Measurements from ENCODE around the gene KCNT1. TPM values are rescaled to one million over a fixed set of nuclear protein-coding genes. Genes with fewer than 3 reads are reported as not detected.

Gene KCNT1
- total RNA-seq, 1 donor from 2014 or later = not detected

- DNase-seq (ENCODE audit: extremely low read depth, low read depth, low spot score) = no peak
Measured at GRCh38 chr9:135815830-135816650, 114.1 kb downstream of the KCNT1 start.

GRCh38 chr9:135816651-135816970 lies 114.6 kb downstream of the KCNT1 start:
- DNase-seq (ENCODE audit: extremely low read depth, low read depth, low spot score) = no peak

- no peak for DNase-seq (ENCODE audit: extremely low read depth, low read depth, low spot score)
Measured at GRCh38 chr9:135817951-135818717, 116.1 kb downstream of the KCNT1 start.

GRCh38 chr9:135818718-135819475 lies 116.9 kb downstream of the KCNT1 start:
- no peak for DNase-seq (ENCODE audit: extremely low read depth, low read depth, low spot score)

GRCh38 chr9:135819905-135820304 lies 117.9 kb downstream of the KCNT1 start:
- no peak for DNase-seq (ENCODE audit: extremely low read depth, low read depth, low spot score)

GRCh38 chr9:135820661-135821060 lies 118.7 kb downstream of the KCNT1 start:
- no peak for DNase-seq (ENCODE audit: extremely low read depth, low read depth, low spot score)

GRCh38 chr9:135821116-135821515 lies 119.1 kb downstream of the KCNT1 start:
- no peak for DNase-seq (ENCODE audit: extremely low read depth, low read depth, low spot score)

- no peak for DNase-seq (ENCODE audit: extremely low read depth, low read depth, low spot score)
Measured at GRCh38 chr9:135821733-135822373, 119.9 kb downstream of the KCNT1 start.

GRCh38 chr9:135822374-135822755 lies 120.4 kb downstream of the KCNT1 start:
- no peak for DNase-seq (ENCODE audit: extremely low read depth, low read depth, low spot score)

- no peak for DNase-seq (ENCODE audit: extremely low read depth, low read depth, low spot score)
Measured at GRCh38 chr9:135823036-135823435, 121.1 kb downstream of the KCNT1 start.

- DNase-seq (ENCODE audit: extremely low read depth, low read depth, low spot score) = no peak
Measured at GRCh38 chr9:135825435-135826187, 123.6 kb downstream of the KCNT1 start.

GRCh38 chr9:135826188-135826545 lies 124.2 kb downstream of the KCNT1 start:
- DNase-seq (ENCODE audit: extremely low read depth, low read depth, low spot score) = no peak

GRCh38 chr9:135827301-135827700 lies 125.3 kb downstream of the KCNT1 start:
- no peak for DNase-seq (ENCODE audit: extremely low read depth, low read depth, low spot score)

- DNase-seq (ENCODE audit: extremely low read depth, low read depth, low spot score) = no peak
Measured at GRCh38 chr9:135827866-135828580, 126.0 kb downstream of the KCNT1 start.

GRCh38 chr9:135828656-135829055 lies 126.7 kb downstream of the KCNT1 start:
- DNase-seq (ENCODE audit: extremely low read depth, low read depth, low spot score) = no peak

- no peak for DNase-seq (ENCODE audit: extremely low read depth, low read depth, low spot score)
Measured at GRCh38 chr9:135830496-135830895, 128.5 kb downstream of the KCNT1 start.

GRCh38 chr9:135833864-135834263 lies 131.9 kb downstream of the KCNT1 start:
- no peak for DNase-seq (ENCODE audit: extremely low read depth, low read depth, low spot score)

GRCh38 chr9:135835131-135835530 lies 133.1 kb downstream of the KCNT1 start:
- DNase-seq (ENCODE audit: extremely low read depth, low read depth, low spot score) = no peak

GRCh38 chr9:135839516-135839915 lies 137.5 kb downstream of the KCNT1 start:
- no peak for DNase-seq (ENCODE audit: extremely low read depth, low read depth, low spot score)

GRCh38 chr9:135840107-135840506 lies 138.1 kb downstream of the KCNT1 start:
- no peak for DNase-seq (ENCODE audit: extremely low read depth, low read depth, low spot score)

All from glomerular endothelial cell (primary cell).